Measurements from ENCODE around the gene GRAMD1B.

GRAMD1B gene

GRCh38 chr11:123674297-123674696, 244.2 kb downstream of the GRAMD1B start:
- ATAC-seq (replicated peaks) (no peak), DNase-seq (no peak)
- Mint-ChIP-seq H3K36me3 (no peaks in the 10 kb centered on the region), H3K27me3 (peaks cover 6 to 20% of the 10 kb centered on the region in 2 donors), H3K4me3 (no peak overlapping the region), H3K27ac (no peak overlapping the region), H3K9me3 (peaks cover 0 to 2% of the 10 kb centered on the region in 2 donors), H3K4me1 (no peaks in the 10 kb centered on the region)
